DOHH2 (cell line): ENCODE data around the gene NOC2L.

Source experiments
- H3F3A ChIP-seq: fragments of 200-600 bp; sonication (generic), shearing (Covaris generic); 2 replicates; pipeline ENCODE4 v1.6.0; 2016; ENCODE audit warnings: antibody characterized with exemption, mild to moderate bottlenecking; ENCODE audit not compliant: control insufficient read depth, insufficient read depth
- H3K27ac ChIP-seq: fragments of 200-600 bp; sonication (generic); 2 replicates; pipeline ENCODE4 v1.5.1; 2014; ENCODE audit warnings: low read depth, mild to moderate bottlenecking, low read length, moderate library complexity
- H3K27me3 ChIP-seq: fragments of 200-600 bp; sonication (generic); 2 replicates; pipeline ENCODE4 v1.6.1; 2014; ENCODE audit warnings: mild to moderate bottlenecking, low read length, mixed read lengths; ENCODE audit not compliant: control insufficient read depth
- H3K36me3 ChIP-seq: fragments of 200-600 bp; sonication (generic); 2 replicates; pipeline ENCODE4 v1.6.1; 2014; ENCODE audit warnings: mild to moderate bottlenecking, low read length, moderate library complexity, mixed read lengths; ENCODE audit not compliant: control insufficient read depth
- H3K4me1 ChIP-seq: fragments of 200-600 bp; sonication (generic); 2 replicates; pipeline ENCODE4 v1.6.1; 2014; ENCODE audit warnings: mild to moderate bottlenecking, low read length, mixed read lengths; ENCODE audit not compliant: control insufficient read depth
- H3K4me2 ChIP-seq: fragments of 200-600 bp; sonication (generic); 2 replicates; pipeline ENCODE4 v1.6.0; 2014; ENCODE audit warnings: mild to moderate bottlenecking, low read length, moderate library complexity
- H3K4me3 ChIP-seq: fragments of 200-600 bp; sonication (generic); 2 replicates; pipeline ENCODE4 v1.5.1; 2014; ENCODE audit warnings: mild to moderate bottlenecking, low read length, mixed read lengths
- H3K79me2 ChIP-seq: fragments of 200-600 bp; sonication (generic); 2 replicates; pipeline ENCODE4 v1.6.1; 2014; ENCODE audit warnings: mild to moderate bottlenecking, low read length, mixed read lengths; ENCODE audit not compliant: control insufficient read depth
- H3K9me2 ChIP-seq: fragments of 200-600 bp; sonication (generic); replicated peaks from 2 replicates; pipeline ENCODE4 v1.6.1; 2014; ENCODE audit warnings: mild to moderate bottlenecking, low read length, mixed read lengths; ENCODE audit not compliant: control insufficient read depth
- H3K9me3 ChIP-seq: fragments of 200-600 bp; sonication (generic); 2 replicates; pipeline ENCODE4 v1.6.1; 2014; ENCODE audit warnings: antibody characterized with exemption, low read length, mixed read lengths; ENCODE audit not compliant: control insufficient read depth, insufficient read depth
- H4K20me1 ChIP-seq: fragments of 200-600 bp; sonication (generic); 2 replicates; pipeline ENCODE4 v1.6.0; 2014; ENCODE audit warnings: low read depth, mild to moderate bottlenecking, antibody characterized with exemption, low read length, moderate library complexity; ENCODE audit not compliant: control insufficient read depth, insufficient read depth
- CTCF ChIP-seq: fragments of 200-600 bp; sonication (generic); IDR thresholded peaks from one replicate; pipeline ENCODE4 v1.5.1; 2014; ENCODE audit warnings: antibody characterized with exemption, mild to moderate bottlenecking, low read depth, low read length; ENCODE audit not compliant: poor library complexity, severe bottlenecking
- EZH2phosphoT487 ChIP-seq: fragments of 200-600 bp; sonication (generic); IDR thresholded peaks from 2 replicates; pipeline ENCODE4 v1.6.1; 2017; ENCODE audit warnings: borderline replicate concordance, mild to moderate bottlenecking, antibody characterized with exemption, low read length, moderate library complexity, mixed read lengths

Gene NOC2L

GRCh38 chr1:1001057-1001783 is 42.2 kb upstream of the NOC2L start:
- TF ChIP-seq EZH2phosphoT487, result no peak
- TF ChIP-seq CTCF, result no peak

DNA sequence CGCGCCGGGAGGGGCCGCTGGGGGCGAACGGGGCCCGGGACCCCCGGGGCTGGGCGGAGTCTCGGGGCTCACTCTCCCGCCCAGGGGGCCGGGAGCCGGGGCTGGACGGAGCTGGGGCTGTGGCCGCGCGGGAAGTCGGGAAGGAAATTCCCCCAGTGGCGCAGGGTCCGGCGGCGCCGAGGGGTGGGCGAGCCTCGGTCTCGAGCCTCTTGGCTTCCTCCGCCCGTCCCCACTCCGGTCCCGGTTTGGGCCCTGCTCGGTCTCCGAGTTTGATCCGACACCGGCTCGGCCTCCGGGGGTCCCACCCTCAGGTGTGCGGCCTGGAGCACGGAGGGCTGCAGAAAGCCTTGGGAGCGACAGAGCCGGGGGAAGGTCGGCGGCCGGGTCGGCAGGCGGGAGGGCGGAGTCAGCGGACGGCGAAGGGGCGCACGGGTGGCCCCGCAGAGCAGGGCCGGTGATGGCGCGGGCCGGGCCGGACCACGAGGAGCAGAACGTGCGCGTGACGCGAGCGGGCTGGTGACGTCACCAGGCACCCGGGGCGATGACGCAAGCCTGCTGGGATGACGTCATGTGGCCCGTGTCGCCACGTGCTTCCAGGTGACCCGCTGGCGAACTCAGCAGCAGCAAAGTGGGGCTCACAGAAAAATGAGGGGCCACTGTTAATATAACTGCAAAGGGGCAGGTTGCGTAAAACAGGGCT is 41.5 kb upstream of the NOC2L start:
- Histone ChIP-seq H3K9me3 (no peaks in the 10 kb centered on the region), H3K4me1 (peaks cover 3% of the 10 kb centered on the region; the same call in 1 of the 2 replicates), H3K79me2 (no peaks in the 10 kb centered on the region), H3K9me2 (no peaks in the 10 kb centered on the region), H4K20me1 (no peaks in the 10 kb centered on the region), H3F3A (no peaks in the 10 kb centered on the region), H3K27me3 (peaks cover 32% of the 10 kb centered on the region), H3K4me2 (no peak overlapping the region), H3K27ac (no peak overlapping the region), H3K36me3 (no peaks in the 10 kb centered on the region), H3K4me3 (no peak overlapping the region)
- TF ChIP-seq CTCF (no peak), EZH2phosphoT487 (no peak)

More at GRCh38 chr1:1001057-1001783, 42.2 kb upstream of the NOC2L start:
- H3F3A ChIP-seq, result no peaks in the 10 kb centered on the region
- no peaks in the 10 kb centered on the region for H3K9me2 ChIP-seq
- no peak overlapping the region for H3K4me2 ChIP-seq
- no peak overlapping the region for H3K4me3 ChIP-seq
- H3K27ac ChIP-seq, result no peak overlapping the region
- H3K79me2 ChIP-seq, result no peaks in the 10 kb centered on the region
- no peaks in the 10 kb centered on the region for H4K20me1 ChIP-seq
- no peaks in the 10 kb centered on the region for H3K9me3 ChIP-seq
- peaks cover 3% of the 10 kb centered on the region; the same call in 1 of the 2 replicates for H3K4me1 ChIP-seq
- H3K36me3 ChIP-seq, result no peaks in the 10 kb centered on the region
- H3K27me3 ChIP-seq, result peaks cover 26% of the 10 kb centered on the region

GRCh38 chr1:999725-1000356 is 40.8 kb upstream of the NOC2L start, which contains the start of gene HES4:
HES4 (minus strand) TSS chr1:1000097; CDS start chr1:999973, 124 bp downstream.
- H3K9me3 ChIP-seq, result no peaks in the 10 kb centered on the region
- H4K20me1 ChIP-seq, result no peaks in the 10 kb centered on the region
- H3F3A ChIP-seq, result no peaks in the 10 kb centered on the region
- H3K4me1 ChIP-seq, result peaks cover 3% of the 10 kb centered on the region; the same call in 1 of the 2 replicates
- no peaks in the 10 kb centered on the region for H3K79me2 ChIP-seq
- no peaks in the 10 kb centered on the region for H3K9me2 ChIP-seq
- H3K4me3 ChIP-seq, result no peak within 1 kb of the TSS
- peaks cover 28% of the 10 kb centered on the region for H3K27me3 ChIP-seq
- H3K4me2 ChIP-seq, result no peak within 1 kb of the TSS
- no peaks in the 10 kb centered on the region for H3K36me3 ChIP-seq
- no peak within 1 kb of the TSS for H3K27ac ChIP-seq
- TF ChIP-seq CTCF (no peak), EZH2phosphoT487 (no peak)
